GM18870 (cell line): Measurements from ENCODE around the gene F12.
"Not testable (repeated sequence)": the region's sequence is repeated elsewhere in the genome, so short reads cannot be mapped to it uniquely, and the experiment has no call there.

Experiments
- ATAC-seq: cut with Tn5 transposase; IDR thresholded peaks from one replicate; pipeline ENCODE4 v1.9.1; 2021; ENCODE audit warnings: moderate library complexity; ENCODE audit not compliant: unreplicated experiment

F12 gene

GRCh38 chr5:177417081-177417480 is 7.7 kb upstream of the F12 start:
- not testable (repeated sequence) for ATAC-seq

- ATAC-seq: no peak
Measured at GRCh38 chr5:177414481-177414880, 5.1 kb upstream of the F12 start.

DNA sequence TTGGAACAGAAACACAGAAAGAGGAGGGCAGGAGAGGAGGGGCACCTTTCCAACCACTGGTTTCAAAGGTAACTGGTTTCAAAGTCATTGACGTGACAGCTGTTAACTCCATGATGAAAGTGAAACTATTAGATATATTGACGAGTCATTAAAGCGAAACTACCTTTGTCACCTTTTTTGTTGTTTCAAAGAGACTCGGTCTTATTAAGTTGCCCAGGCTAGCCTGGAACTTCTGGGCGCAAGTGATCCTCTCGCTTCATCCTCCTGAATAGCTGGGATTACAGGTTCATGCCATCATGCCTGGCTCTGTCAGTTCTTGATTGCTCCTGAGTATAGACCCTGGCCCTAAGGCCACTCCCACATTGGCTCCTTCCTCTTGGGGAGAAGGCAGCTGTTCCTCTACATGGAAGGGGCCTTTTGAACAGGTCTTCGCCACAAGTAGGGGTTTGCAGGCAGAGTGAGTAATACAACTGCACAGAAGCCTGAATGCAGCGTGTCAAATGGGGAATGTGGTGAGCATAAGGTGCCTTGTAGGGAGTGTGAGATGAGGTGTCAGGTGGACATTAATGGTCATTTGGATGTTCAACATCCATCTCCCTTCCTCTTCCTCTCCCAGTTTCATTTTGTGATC is 3.4 kb upstream of the F12 start:
- peak; percentile 79 for ATAC-seq

- no peak for ATAC-seq
Measured at GRCh38 chr5:177410575-177410974, 1.2 kb upstream of the F12 start.

- no peak for ATAC-seq
Measured at GRCh38 chr5:177405805-177406204, 3.6 kb downstream of the F12 start.

- no peak for ATAC-seq
Measured at GRCh38 chr5:177405312-177405711, 4.1 kb downstream of the F12 start.

DNA sequence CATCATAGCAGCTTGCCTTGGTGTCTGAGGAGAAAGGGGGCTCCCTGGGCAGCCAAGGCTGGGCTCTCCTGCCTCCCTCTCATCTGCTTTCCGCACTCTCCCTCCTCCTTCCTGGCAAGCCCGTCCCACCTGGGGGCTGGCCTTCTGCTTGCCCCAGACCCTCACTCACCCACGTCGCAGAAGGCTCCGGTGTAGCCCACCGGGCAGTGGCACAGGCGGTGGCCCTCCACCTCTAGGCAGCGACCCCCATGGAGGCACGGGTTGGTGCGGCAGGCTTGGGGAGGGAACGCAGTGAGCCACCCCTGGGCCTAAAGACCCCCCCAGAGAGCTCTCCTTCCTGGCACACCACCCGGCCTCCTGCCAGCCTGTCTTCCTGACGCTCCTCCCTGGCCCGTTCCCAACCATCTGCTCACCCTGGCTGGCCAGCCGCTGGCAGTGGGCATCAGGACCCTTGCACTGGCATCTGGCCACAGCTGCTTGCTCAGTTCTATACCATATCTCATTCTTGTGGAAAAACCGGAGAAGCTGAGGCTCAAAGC is 4.7 kb downstream of the F12 start:
- no peak for ATAC-seq

DNA sequence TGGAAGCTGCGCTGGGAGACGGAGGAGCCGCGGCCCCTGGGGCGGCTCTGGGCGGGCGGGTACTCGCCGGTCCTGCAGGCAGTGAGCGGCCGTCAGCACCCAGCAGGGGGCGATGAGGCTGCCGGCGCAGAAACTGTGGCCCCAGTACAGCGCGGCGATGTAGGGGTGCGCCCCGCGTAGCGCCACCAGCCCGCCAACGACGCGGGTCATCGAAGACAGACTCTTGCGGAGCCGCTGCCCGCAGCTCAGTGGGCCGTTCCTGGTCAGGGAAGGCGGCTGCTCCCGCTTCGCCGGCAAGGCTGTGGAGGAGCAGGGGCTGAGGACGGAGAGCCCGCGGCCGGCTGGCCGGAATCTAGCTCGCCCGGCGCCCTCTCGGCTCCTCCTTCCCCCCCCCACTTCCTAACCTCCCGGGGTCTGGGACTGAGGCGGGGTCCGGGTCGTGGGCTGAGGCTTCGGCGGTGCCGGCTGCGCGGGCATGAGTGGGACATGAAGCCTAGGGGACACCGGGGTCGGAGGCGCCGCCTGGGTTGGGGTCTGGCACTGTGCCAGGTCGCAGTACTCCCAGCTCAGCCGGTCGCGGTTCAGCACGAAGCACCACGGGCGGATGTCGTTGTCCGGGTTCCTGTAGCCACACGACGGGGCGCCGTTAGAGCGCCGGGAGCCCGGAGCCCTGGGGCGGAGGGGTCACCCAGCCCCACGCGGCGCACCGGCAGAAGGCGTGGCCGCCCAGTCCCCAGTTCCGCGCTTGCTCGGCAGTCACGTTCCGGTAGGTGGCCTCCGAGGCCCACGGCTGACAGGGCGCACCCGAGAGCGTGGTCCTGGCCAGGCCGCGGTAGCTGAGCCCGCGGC is 5.3 kb downstream of the F12 start:
- peak; percentile 63 for ATAC-seq

DNA sequence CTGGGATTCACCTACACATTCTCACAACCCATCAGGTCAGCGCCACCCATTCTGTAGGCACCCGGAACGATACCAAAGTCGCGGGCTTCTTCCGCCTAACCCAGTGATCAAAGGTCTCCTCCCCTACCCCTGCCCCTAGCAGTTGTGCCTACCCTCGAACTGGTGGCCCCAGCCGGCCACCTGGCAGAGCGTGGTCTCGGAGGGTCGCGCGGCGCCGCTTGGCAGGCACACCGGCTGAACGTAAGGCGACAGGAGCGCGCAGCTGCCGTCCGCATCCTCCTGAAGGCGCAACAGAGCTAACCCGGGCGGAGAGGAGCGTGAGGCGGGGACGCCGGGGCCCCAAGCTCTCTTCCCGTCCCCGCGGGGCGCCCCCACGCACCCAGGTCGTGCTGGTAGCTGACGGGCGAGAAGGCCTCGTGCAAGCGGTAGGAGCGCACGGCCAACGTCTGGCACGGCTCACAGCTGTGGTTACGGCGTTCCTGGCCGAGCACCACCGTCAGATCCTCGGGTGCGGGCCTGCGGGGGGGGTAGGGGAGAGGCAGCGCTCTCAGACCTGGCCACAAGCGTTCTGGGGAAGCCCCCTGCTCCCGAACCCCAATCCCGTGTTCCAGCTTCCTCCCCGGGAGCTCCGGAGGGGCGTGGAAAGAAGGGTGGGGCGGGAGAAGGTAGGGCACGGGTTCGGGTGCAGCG is 6.1 kb downstream of the F12 start:
- peak; percentile 27 for ATAC-seq

DNA sequence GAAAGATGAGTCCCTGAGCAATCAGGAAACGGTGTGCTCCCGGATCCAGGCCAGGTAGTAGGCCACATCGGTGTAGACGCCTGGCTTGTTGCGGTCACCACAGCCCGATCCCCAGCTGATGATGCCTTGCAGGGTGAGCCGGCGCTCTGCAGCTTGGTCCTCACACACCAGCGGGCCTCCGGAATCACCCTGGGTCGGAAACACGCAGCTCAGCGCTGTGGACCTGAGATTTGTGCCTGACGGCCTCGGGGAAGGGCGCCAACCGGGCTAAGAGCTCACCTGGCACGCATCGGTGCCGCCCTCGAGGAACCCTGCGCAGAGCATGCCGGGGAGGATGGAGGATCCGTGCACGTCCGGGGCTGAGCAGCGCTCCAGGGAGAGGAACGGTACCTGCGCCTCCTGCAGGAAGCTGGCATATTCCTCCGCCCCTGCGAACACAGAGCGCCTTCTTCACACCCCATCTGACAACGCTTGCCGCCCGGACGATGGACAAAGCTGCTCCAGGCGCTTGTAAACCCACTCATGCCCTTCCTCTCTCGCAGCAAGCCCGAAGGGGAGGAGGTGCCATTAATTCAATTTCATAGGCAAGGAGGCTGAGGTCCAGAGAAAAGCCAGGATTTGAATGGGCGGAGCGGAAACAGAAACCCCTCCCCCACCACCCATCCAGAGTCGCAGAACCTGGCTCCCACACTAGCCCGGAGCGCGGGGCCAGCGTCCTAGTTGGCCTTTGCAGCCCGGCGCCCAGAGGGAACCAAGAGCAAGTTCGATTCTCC is 6.9 kb downstream of the F12 start:
- ATAC-seq: no peak

GRCh38 chr5:177399997-177400868 is 9.1 kb downstream of the F12 start, which contains the start of gene PFN3:
Gene PFN3 (minus strand): TSS chr5:177400661. CDS start chr5:177400576, 85 bp downstream.
- no peak for ATAC-seq

DNA sequence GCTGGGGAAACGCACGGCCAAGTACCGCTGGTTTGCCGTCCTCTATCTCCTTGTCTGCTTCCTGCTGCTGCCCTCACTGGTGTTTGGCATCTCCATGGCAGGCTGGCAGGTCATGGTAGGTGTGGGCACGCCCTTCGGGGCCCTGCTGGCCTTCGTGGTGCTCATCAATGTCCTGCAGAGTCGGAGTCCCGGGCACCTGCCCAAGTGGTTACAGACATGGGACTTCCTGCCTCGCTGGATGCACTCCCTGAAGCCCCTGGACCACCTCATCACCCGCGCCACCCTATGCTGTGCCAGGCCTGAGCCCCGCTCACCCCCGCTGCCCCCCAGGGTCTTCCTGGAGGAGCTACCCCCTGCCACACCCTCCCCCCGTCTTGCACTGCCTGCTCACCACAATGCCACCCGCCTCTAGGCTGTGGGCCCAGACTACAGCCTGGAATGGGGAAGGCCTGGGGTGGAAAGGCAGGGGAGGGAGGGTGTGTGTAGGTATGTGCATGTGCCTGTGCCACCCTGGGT is 11.4 kb downstream of the F12 start:
- no peak for ATAC-seq

GRCh38 chr5:177396807-177397206 is 12.6 kb downstream of the F12 start:
- ATAC-seq: no peak

- ATAC-seq: no peak
Measured at GRCh38 chr5:177396078-177396477, 13.3 kb downstream of the F12 start.

DNA sequence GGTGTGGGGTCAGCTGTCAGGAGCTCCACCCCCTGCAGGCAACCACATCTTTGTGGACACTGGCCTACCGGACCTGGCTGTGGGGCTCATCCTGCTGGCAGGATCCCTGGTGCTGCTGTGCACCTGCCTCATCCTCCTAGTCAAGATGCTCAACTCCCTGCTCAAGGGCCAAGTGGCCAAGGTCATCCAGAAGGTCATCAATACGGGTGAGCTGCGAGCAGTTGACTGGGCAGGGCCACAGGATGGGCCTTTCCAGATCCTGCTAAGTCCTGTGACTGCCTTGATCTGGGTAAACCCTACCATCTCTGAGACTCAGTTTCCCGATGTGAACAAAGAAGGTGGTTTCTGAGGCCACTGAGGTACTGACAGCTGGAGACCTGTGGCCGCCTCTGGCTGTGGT is 15.4 kb downstream of the F12 start:
- ATAC-seq: no peak

DNA sequence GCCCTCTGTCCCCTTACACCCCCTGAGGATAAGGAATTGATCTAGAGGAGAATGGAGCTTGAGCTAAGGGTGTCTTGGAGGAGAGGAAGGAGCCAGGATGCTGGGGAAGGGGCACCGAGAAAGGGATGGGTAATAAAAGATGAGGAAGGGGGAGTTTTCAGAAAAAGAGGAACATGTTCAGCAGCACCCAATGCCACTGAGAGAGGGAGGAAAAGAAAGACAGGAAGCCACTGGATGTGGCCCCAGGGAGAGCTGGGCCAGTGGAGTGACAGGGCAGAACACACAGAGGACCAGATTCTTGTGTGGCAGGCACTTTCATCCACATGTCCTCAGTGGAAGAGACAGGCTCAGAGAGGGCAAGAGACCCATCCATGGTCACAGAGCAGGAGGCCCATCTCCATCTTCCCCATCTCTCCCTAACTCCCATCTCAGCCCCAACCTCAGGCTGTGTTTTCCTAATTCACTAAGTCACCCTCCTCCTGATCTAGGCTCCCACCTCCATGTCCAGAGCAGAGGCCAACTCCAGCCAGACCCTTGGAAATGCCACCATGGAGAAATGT is 16.1 kb downstream of the F12 start:
- ATAC-seq: no peak

GRCh38 chr5:177392765-177393164 is 16.6 kb downstream of the F12 start:
- ATAC-seq: no peak

GRCh38 chr5:177390363-177391300 is 18.7 kb downstream of the F12 start:
- ATAC-seq: no peak
